Transverse colon (tissue), 4 donors: ENCODE data around the gene CERS1. TPM values are rescaled to one million over a fixed set of nuclear protein-coding genes. Genes with fewer than 3 reads are reported as not detected.

Source experiments
- DNase-seq: peaks from one replicate; pipeline ENCODE4 v3.0.0-alpha.2; 2019
- H3K27ac ChIP-seq, 4 donors: fragments of 200-600 bp; sonication (generic); 2 replicates each; pipeline ENCODE4 v1.5.1; 2016 to 2018; ENCODE audit warnings: inconsistent platforms in 4 of 4
- H3K27me3 ChIP-seq: fragments of 200-600 bp; sonication (generic); 2 replicates; pipeline ENCODE4 v1.5.1; 2017; ENCODE audit warnings: inconsistent platforms
- H3K36me3 ChIP-seq, 4 donors: fragments of 200-600 bp; sonication (generic); 2 replicates each; pipeline ENCODE4 v1.5.1; 2017 to 2019; ENCODE audit warnings: inconsistent platforms in 4 of 4
- H3K4me1 ChIP-seq, 4 donors: fragments of 200-600 bp; sonication (generic); 2 replicates each; pipeline ENCODE4 v1.5.1; 2017 to 2020; ENCODE audit warnings: inconsistent platforms in 4 of 4
- H3K4me3 ChIP-seq, 4 donors: fragments of 200-600 bp; sonication (generic); 1 replicate in 1 of 4; 2 replicates in 3 of 4; pipeline versions ENCODE4 v1.5.1 to v1.6.1; 2017 to 2019; ENCODE audit warnings: inconsistent platforms in 4 of 4
- H3K9me3 ChIP-seq, 2 donors: fragments of 200-600 bp; sonication (generic); 2 replicates each; pipeline ENCODE4 v1.5.1; 2017 to 2019; ENCODE audit warnings: inconsistent platforms in 2 of 2
- EP300 ChIP-seq: sonication (generic); formaldehyde crosslinking; IDR thresholded peaks from one replicate; pipeline ENCODE4 v1.6.1; 2017; ENCODE audit warnings: antibody characterized with exemption, low read depth
- POLR2A ChIP-seq: fragments of 450-650 bp; IDR thresholded peaks from one replicate; pipeline ENCODE4 v1.6.1; 2016; ENCODE audit warnings: antibody characterized with exemption, mild to moderate bottlenecking, moderate library complexity
- POLR2AphosphoS5 ChIP-seq, 3 donors: sonication (generic); formaldehyde crosslinking; IDR thresholded peaks; one replicate each; pipeline ENCODE4 v1.6.1; 2016; ENCODE audit warnings: antibody characterized with exemption in 3 of 3
- WGBS, 2 donors: methylation state at CpG; one replicate each; pipeline ENCODE4 v1.1.5; 2018; ENCODE audit warnings: low coverage in 1 of 2; 5-methylcytosine and 5-hydroxymethylcytosine counted together
- in situ Hi-C, 4 donors: fragments of 200-750 bp; cut with MboI; loops; one replicate each; pipeline versions ENCODE4 v1.15.0 to v1.15.1; 2017; ENCODE audit warnings: low sequenced_read_pairs in 3 of 4, low pct_ligation_motif_present in 1 of 4, low pct_unique_long_range_greater_than_20kb in 1 of 4
- intact Hi-C: fragments of 100-400 bp; cut with DNase I; formaldehyde crosslinking; loops from one replicate; pipeline ENCODE4 v1.15.1; 2023; ENCODE audit warnings: low total_unique reads
- total RNA-seq, 4 donors: library from RNA; depleted of rRNA; stranded (reverse); fragments of >200 nt; gene quantifications; one replicate each; pipeline ENCODE4 v1.1.0, GENCODE V29; 2016
- TF ChIP-seq, protein P1 (sequence below), 5 experiments: fragments of 200-600 bp in 3 of 5; fragments of 450-650 bp in 2 of 5; sonication (generic) in 3 of 5; IDR thresholded peaks; 1 replicate in 2 of 5; 2 replicates in 3 of 5; pipeline ENCODE4 v1.5.1; 2016 to 2017; ENCODE audit warnings: antibody characterized with exemption in 5 of 5, inconsistent platforms in 3 of 5, mild to moderate bottlenecking in 2 of 5, moderate library complexity in 1 of 5

CERS1 gene
- total RNA-seq, 4 donors from 2014 or later, result not detected

DNA sequence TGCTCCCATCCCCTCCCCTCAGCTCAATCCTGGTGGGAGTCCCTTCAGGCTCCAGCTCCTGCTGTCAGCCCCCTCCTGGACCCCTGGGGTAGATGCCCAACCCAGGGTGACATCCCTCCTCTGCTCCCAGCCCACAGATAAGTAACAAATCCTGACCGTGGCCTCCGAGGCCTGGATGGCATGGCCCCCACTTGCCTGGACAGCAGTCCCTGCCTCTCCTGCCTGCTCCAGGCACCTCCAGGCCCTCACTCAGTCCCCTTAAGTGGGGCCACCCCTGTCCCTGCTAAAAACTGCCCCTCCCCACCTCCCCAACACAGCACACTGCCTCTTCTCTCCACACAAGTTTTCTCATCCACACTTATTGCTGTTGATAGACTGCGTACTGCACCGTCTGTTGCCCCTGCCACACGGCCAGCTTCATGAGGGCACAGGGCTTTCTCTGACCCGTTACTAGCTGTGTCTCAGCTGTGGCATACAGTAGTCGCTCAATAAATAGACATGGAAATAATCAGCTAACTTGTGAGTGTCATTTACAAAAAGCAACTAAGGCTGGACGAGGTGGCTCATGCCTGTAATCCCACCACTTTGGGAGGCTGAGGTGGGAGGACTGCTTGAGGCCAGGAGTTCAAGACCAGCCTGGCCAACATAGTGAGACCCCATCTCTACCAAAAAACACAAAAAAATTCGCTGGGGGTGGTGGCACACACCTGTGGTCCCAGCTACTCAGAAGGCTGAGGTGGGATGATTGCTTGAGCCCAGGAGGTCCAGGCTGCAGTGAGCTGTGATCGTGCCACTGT is 5.8 kb downstream of the CERS1 start:
- in situ Hi-C loops, result no loop called here
- WGBS, 2 donors, result 76 to 83% methylated on average over 5 to 10 of the region's 10 CpGs
- TF ChIP-seq POLR2AphosphoS5 (IDR thresholded peaks at IDR 0.05) (no peak), EP300 (no peak), POLR2A (no peak)
- TF ChIP-seq, protein P1, sequence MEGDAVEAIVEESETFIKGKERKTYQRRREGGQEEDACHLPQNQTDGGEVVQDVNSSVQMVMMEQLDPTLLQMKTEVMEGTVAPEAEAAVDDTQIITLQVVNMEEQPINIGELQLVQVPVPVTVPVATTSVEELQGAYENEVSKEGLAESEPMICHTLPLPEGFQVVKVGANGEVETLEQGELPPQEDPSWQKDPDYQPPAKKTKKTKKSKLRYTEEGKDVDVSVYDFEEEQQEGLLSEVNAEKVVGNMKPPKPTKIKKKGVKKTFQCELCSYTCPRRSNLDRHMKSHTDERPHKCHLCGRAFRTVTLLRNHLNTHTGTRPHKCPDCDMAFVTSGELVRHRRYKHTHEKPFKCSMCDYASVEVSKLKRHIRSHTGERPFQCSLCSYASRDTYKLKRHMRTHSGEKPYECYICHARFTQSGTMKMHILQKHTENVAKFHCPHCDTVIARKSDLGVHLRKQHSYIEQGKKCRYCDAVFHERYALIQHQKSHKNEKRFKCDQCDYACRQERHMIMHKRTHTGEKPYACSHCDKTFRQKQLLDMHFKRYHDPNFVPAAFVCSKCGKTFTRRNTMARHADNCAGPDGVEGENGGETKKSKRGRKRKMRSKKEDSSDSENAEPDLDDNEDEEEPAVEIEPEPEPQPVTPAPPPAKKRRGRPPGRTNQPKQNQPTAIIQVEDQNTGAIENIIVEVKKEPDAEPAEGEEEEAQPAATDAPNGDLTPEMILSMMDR (IDR thresholded peaks at IDR 0.05), result no peak

DNA sequence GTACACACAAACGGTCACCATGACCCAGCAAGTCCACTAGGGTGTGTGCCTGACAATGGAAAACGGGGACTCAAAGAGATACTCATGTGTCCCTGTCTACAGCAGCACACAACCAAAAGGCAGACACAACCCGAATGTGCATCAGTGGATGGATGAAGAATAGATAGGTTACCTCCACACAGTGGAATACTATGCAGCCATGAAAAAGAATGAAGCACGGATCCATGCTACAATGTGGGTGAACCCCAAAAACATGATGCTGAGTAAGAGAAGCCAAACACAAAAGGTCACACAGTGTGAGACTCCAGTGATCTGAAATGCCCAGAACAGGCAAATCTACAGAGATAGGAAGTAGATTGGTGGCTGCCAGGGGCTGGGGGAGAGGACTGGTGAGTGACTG is 9.0 kb downstream of the CERS1 start:
- intact Hi-C loops (no loop called here), in situ Hi-C loops (no loop called here)
- TF ChIP-seq POLR2A (no peak), POLR2AphosphoS5 (IDR thresholded peaks at IDR 0.05) (no peak), EP300 (no peak)
- TF ChIP-seq, protein P1 (IDR thresholded peaks at IDR 0.05), result no peak
- H3K27ac ChIP-seq, result no peak overlapping the region
- H3K36me3 ChIP-seq, result no peaks in the 10 kb centered on the region
- peaks cover 0 to 6% (median 0%) of the 10 kb centered on the region in 4 donors for H3K4me1 ChIP-seq
- DNase-seq, result no peak
- no peaks in the 10 kb centered on the region for H3K9me3 ChIP-seq
- 85% methylated on average over 4 of the region's 4 CpGs; no CpG with 5 or more reads in 1 of the 2 donors for WGBS, 2 donors
- H3K27me3 ChIP-seq, result peaks cover 8% of the 10 kb centered on the region
- H3K4me3 ChIP-seq, result no peak overlapping the region

More for the DNA sequence above, 5.8 kb downstream of the CERS1 start:
- H3K27ac ChIP-seq, result no peak overlapping the region
- no peak for DNase-seq
- no peaks in the 10 kb centered on the region for H3K36me3 ChIP-seq
- H3K9me3 ChIP-seq, result no peaks in the 10 kb centered on the region
- peaks cover 0 to 8% (median 4%) of the 10 kb centered on the region in 4 donors for H3K4me1 ChIP-seq
- peaks cover 35% of the 10 kb centered on the region for H3K27me3 ChIP-seq
- intact Hi-C loops, result no loop called here
- H3K4me3 ChIP-seq, result no peak overlapping the region

DNA sequence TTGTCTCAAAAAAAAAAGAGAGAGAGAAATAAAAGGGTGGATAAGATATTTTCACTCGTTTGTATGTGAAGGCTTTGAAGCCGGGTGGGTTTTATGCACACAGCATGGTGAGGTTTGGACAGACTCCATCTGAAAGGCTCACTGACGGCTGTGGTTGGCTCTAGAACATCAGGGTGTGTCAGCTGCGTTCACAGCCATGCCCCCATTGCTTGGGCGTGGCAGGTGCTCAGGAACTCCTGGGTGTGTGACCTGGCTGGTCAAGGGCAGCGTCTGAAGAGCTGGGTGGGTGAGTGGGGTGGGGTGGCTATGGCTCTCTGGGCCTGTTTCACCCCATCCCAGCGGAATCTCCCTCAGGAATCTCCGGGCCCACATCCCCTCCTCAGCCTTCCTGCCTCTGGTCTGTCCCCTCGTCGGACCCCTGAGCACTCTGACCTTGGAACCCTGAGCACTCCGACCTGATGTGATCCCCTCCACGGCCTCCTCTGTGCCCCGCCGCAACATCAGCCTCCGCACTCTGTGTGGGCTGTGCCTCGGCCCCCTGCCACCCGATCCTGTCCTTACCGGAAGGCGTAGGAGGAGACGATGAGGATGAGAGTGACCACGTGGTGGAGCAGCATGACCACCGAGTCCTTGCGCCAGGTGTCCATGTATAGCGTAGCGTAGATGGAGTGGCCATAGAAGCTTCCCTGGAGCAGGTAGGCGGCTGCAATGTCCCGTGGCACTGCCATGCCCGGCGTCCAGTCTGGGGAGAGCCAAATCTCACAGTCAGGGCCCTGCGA is 12.2 kb downstream of the CERS1 start:
- Histone ChIP-seq H3K27me3 (no peaks in the 10 kb centered on the region), H3K9me3 (no peaks in the 10 kb centered on the region), H3K27ac (no peak overlapping the region), H3K36me3 (no peaks in the 10 kb centered on the region), H3K4me3 (no peak overlapping the region), H3K4me1 (peaks cover 0 to 11% (median 5%) of the 10 kb centered on the region in 4 donors)
- TF ChIP-seq EP300 (no peak), POLR2A (no peak)
- TF ChIP-seq, protein P1 (IDR thresholded peaks at IDR 0.05), result no peak
- 68 to 82% methylated on average over 4 to 30 of the region's 30 CpGs for WGBS, 2 donors
- intact Hi-C loops, result no loop called here
- peak; percentile 62 for DNase-seq
- in situ Hi-C loops, result no loop called here

DNA sequence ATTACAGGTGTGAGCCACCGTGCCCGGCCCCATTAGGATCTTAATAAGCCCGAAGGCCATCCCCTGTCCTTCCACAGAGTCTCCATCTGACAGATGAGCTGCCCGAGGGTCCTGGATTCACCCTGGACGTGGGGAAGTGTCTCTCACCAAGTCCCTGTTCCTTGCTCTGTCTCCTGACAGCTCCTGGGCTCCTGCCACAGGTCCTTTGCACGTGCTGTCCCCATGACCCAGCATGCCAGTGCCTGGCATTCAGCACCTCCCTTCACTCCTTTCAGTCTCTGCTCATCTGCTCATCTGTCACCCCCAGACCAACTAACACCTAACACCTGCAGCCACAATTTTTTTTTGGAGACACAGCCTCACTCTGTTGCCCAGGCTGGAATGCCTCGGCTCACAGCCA is 14.5 kb downstream of the CERS1 start:
- intact Hi-C loops, result no loop called here
- Histone ChIP-seq H3K27ac (no peak overlapping the region), H3K27me3 (no peaks in the 10 kb centered on the region), H3K4me3 (no peak overlapping the region), H3K9me3 (no peaks in the 10 kb centered on the region), H3K36me3 (no peaks in the 10 kb centered on the region), H3K4me1 (peaks cover 0 to 11% (median 5%) of the 10 kb centered on the region in 4 donors)
- 50 to 86% methylated on average over 2 to 7 of the region's 7 CpGs for WGBS, 2 donors
- in situ Hi-C loops, result no loop called here
- no peak for DNase-seq
- TF ChIP-seq EP300 (no peak), POLR2A (no peak), POLR2AphosphoS5 (IDR thresholded peaks at IDR 0.05) (no peak)
- TF ChIP-seq, protein P1 (IDR thresholded peaks at IDR 0.05), result no peak
